ENCODE measurements around the gene PRR18. TPM values are rescaled to one million over a fixed set of nuclear protein-coding genes. Genes with fewer than 3 reads are reported as not detected.

PRR18 gene
- total and polyA plus RNA-seq, 9 of the 15 experiments (the other 6 are each of a cell fraction or from before 2014, with no cell fraction given): not detected

GRCh38 chr6:166330612-166331011 is 22.4 kb upstream of the PRR18 start (continued):
- no peak for TF ChIP-seq TFE3 (CRISPR knock-in tag; IDR thresholded peaks at IDR 0.05)
- TF ChIP-seq HMG20A (CRISPR knock-in tag; conservative IDR thresholded peaks at IDR 0.05): no peak
- TF ChIP-seq RB1 (IDR thresholded peaks at IDR 0.05; ENCODE audit: low read depth): peak; percentile 74
- TF ChIP-seq GABPB1 (CRISPR knock-in tag; IDR thresholded peaks at IDR 0.05): 0 out of 2 replicates have a peak, but pooled peaks have one; percentile 23
- peak; percentile 45; the same call in 1 of the 2 replicates for TF ChIP-seq SOX6 (IDR thresholded peaks at IDR 0.05)
- no peak for TF ChIP-seq MTF1 (CRISPR knock-in tag; IDR thresholded peaks at IDR 0.05; ENCODE audit: borderline replicate concordance)
- TF ChIP-seq ATF7 (IDR thresholded peaks at IDR 0.05): peak; percentile 75
- TF ChIP-seq HDAC2 (IDR thresholded peaks at IDR 0.05): 0 out of 2 replicates have a peak, but pooled peaks have one; percentile 28
- TF ChIP-seq CREB1 (IDR thresholded peaks at IDR 0.05): no peak; the same call in 1 of the 2 replicates
- peak; percentile 47; the same call in 1 of the 2 replicates for TF ChIP-seq CREB1 (CRISPR knock-in tag; IDR thresholded peaks at IDR 0.05)
- peak; percentile 78 for TF ChIP-seq SMAD1 (IDR thresholded peaks at IDR 0.05; ENCODE audit: low read depth, low read length, partially characterized antibody)
- TF ChIP-seq POLR2A (conservative IDR thresholded peaks at IDR 0.05): no peak
- no peak for TF ChIP-seq KLF16 (IDR thresholded peaks at IDR 0.05)
- no peak for TF ChIP-seq XRCC5 (IDR thresholded peaks at IDR 0.05; ENCODE audit: low read depth, low read length)
- no peak for TF ChIP-seq IRF9 (tag; IDR thresholded peaks at IDR 0.05)
- peak; percentile 78 for TF ChIP-seq JUND (IDR thresholded peaks at IDR 0.05; ENCODE audit: borderline replicate concordance, low read depth, low read length)
- TF ChIP-seq JUND (tag; IDR thresholded peaks at IDR 0.05; ENCODE audit: borderline replicate concordance, low read depth, low read length): peak; percentile 66; the same call in 1 of the 3 replicates
- no peak for TF ChIP-seq KLF10 (CRISPR knock-in tag; IDR thresholded peaks at IDR 0.05)
- no peak for TF ChIP-seq USF2 (CRISPR knock-in tag; IDR thresholded peaks at IDR 0.05)
- TF ChIP-seq IRF2 (CRISPR knock-in tag; IDR thresholded peaks at IDR 0.05): no peak
- peak; percentile 44 for TF ChIP-seq NFYB (IDR thresholded peaks at IDR 0.05; ENCODE audit: extremely low read depth, insufficient read length)
- no peak for TF ChIP-seq ZBTB11 (CRISPR knock-in tag; IDR thresholded peaks at IDR 0.05)
- peak; percentile 95 for TF ChIP-seq CTBP1 (IDR thresholded peaks at IDR 0.05; ENCODE audit: borderline replicate concordance)
- TF ChIP-seq TARDBP (IDR thresholded peaks at IDR 0.05): no peak
- no peak for TF ChIP-seq RBM25 (IDR thresholded peaks at IDR 0.05; ENCODE audit: low read depth, low read length, severe bottlenecking)
- TF ChIP-seq TBP (optimal IDR thresholded peaks at IDR 0.05; ENCODE audit: low read depth, low read length): no peak

Measured in K562 (cell line).